Measurements from ENCODE around the gene PPARA.

The PPARA gene

GRCh38 chr22:46123694-46124382 lies 26.5 kb upstream of the PPARA start:
- no peak for TF ChIP-seq CTCF (IDR thresholded peaks at IDR 0.05; ENCODE audit: unreplicated experiment in 3 of 3)
- H3K36me3 Mint-ChIP-seq (ENCODE audit: low read depth): no peaks in the 10 kb centered on the region
- H3K4me1 Mint-ChIP-seq: peaks cover 5% of the 10 kb centered on the region
- no peaks in the 10 kb centered on the region for H3K27me3 Mint-ChIP-seq (ENCODE audit: low read depth)
- no peak overlapping the region for H3K4me3 Mint-ChIP-seq
- no peak overlapping the region for H3K27ac Mint-ChIP-seq
- no peaks in the 10 kb centered on the region for H3K9me3 Mint-ChIP-seq

GRCh38 chr22:46124383-46125144 lies 25.8 kb upstream of the PPARA start:
- no peaks in the 10 kb centered on the region for H3K36me3 Mint-ChIP-seq (ENCODE audit: low read depth)
- no peak overlapping the region for H3K27ac Mint-ChIP-seq
- no peaks in the 10 kb centered on the region for H3K9me3 Mint-ChIP-seq
- no peak overlapping the region for H3K4me3 Mint-ChIP-seq
- peaks cover 5% of the 10 kb centered on the region for H3K4me1 Mint-ChIP-seq
- H3K27me3 Mint-ChIP-seq (ENCODE audit: low read depth): no peaks in the 10 kb centered on the region
- TF ChIP-seq CTCF (IDR thresholded peaks at IDR 0.05; ENCODE audit: unreplicated experiment in 3 of 3): no peak

GRCh38 chr22:46125311-46125710 lies 25.0 kb upstream of the PPARA start:
- Mint-ChIP-seq H3K27me3 (ENCODE audit: low read depth) (no peaks in the 10 kb centered on the region), H3K9me3 (no peaks in the 10 kb centered on the region), H3K4me3 (no peak overlapping the region), H3K36me3 (ENCODE audit: low read depth) (no peaks in the 10 kb centered on the region), H3K4me1 (peaks cover 1% of the 10 kb centered on the region), H3K27ac (no peak overlapping the region)
- no peak for TF ChIP-seq CTCF (IDR thresholded peaks at IDR 0.05; ENCODE audit: unreplicated experiment in 3 of 3)

GRCh38 chr22:46125816-46126765 lies 24.2 kb upstream of the PPARA start:
- Mint-ChIP-seq H3K4me1 (no peaks in the 10 kb centered on the region), H3K9me3 (no peaks in the 10 kb centered on the region), H3K4me3 (no peak overlapping the region), H3K36me3 (ENCODE audit: low read depth) (no peaks in the 10 kb centered on the region), H3K27ac (no peak overlapping the region), H3K27me3 (ENCODE audit: low read depth) (no peaks in the 10 kb centered on the region)
- TF ChIP-seq CTCF (IDR thresholded peaks at IDR 0.05; ENCODE audit: unreplicated experiment in 3 of 3): no peak

- no peaks in the 10 kb centered on the region for H3K27me3 Mint-ChIP-seq (ENCODE audit: low read depth)
- H3K4me1 Mint-ChIP-seq: no peaks in the 10 kb centered on the region
- no peaks in the 10 kb centered on the region for H3K9me3 Mint-ChIP-seq
- H3K4me3 Mint-ChIP-seq: no peak overlapping the region
- TF ChIP-seq CTCF (IDR thresholded peaks at IDR 0.05; ENCODE audit: unreplicated experiment in 3 of 3): no peak
- H3K27ac Mint-ChIP-seq: no peak overlapping the region
- no peaks in the 10 kb centered on the region for H3K36me3 Mint-ChIP-seq (ENCODE audit: low read depth)
Measured at GRCh38 chr22:46126853-46127385, 23.4 kb upstream of the PPARA start.
